ENCODE results near the gene TOX3. TPM values are rescaled to one million over a fixed set of nuclear protein-coding genes. Genes with fewer than 3 reads are reported as not detected.
A peak's percentile ranks its signal among the peaks of the same experiment; 100 is the strongest.

TOX3 gene
- polyA plus RNA-seq, 2 of the 4 experiments (the other 2 are of a cell fraction) = 0.10 to 2.2 TPM

DNA sequence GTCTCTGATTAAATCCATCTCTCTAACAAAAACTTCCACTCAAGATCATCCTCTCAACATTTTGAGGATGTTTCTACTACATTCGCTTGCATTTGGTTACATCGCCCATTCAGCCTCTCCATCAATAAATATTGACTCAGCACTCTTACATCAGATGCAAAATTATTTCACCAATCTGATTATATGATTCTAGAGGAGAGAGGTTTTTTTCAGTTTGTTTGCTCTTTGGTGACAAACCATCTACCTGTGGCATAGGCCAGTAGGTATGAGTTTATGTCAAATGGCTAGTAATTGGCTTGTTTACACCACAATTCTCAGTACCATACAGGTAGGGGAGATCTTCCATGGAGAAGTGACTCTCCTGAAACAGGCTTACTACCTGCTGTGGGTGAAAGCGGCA, 52.3 kb downstream of the TOX3 start:
- ChIA-PET CTCF (no interaction called here), POLR2A (no interaction called here)
- no peak for FAIRE-seq

DNA sequence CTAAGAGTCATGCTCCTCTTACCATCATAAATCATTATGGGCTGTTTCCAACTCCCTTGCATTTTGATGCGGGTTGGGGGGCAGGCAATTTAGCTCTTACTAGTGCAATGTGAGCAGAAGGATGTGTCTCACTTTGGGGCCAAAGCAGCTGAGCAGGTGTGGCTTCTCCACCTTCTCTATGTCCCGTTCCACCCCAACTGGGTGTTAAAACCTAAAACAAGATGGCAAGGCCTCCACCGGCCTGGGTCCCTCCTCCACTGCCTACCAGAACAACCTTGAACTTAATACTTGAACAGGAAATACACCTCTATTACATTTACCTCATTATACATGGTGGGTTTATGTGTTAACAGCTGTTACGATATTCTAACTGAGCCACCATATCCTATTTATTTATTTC, 52.8 kb downstream of the TOX3 start:
- TF ChIP-seq FOSB (CRISPR knock-in tag; IDR thresholded peaks at IDR 0.05) = no peak
- TF ChIP-seq EHF (CRISPR knock-in tag; IDR thresholded peaks at IDR 0.05) = no peak
- TF ChIP-seq, protein P1, sequence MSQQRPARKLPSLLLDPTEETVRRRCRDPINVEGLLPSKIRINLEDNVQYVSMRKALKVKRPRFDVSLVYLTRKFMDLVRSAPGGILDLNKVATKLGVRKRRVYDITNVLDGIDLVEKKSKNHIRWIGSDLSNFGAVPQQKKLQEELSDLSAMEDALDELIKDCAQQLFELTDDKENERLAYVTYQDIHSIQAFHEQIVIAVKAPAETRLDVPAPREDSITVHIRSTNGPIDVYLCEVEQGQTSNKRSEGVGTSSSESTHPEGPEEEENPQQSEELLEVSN (IDR thresholded peaks at IDR 0.05; ENCODE audit: borderline replicate concordance, low read depth) = no peak
- no peak for TF ChIP-seq CHD4 (IDR thresholded peaks at IDR 0.05; ENCODE audit: borderline replicate concordance)
- TF ChIP-seq TFCP2L1 (CRISPR knock-in tag; IDR thresholded peaks at IDR 0.05) = no peak
- TF ChIP-seq FOXS1 (CRISPR knock-in tag; IDR thresholded peaks at IDR 0.05) = no peak
- no peak for TF ChIP-seq SMC3 (IDR thresholded peaks at IDR 0.05)
- no peak for TF ChIP-seq HOXB5 (CRISPR knock-in tag; IDR thresholded peaks at IDR 0.05)
- no peak for TF ChIP-seq CBX2 (IDR thresholded peaks at IDR 0.05; ENCODE audit: borderline replicate concordance, low read depth)
- no peak for TF ChIP-seq NFE2L2 (conservative IDR thresholded peaks at IDR 0.05; ENCODE audit: low read length)
- TF ChIP-seq POLR2AphosphoS2 (conservative IDR thresholded peaks at IDR 0.05; ENCODE audit: low read length) = no peak
- TF ChIP-seq JUN (IDR thresholded peaks at IDR 0.05) = no peak
- no peak for TF ChIP-seq RNF2 (IDR thresholded peaks at IDR 0.05; ENCODE audit: borderline replicate concordance, low read depth)
- no peak for TF ChIP-seq ZNF302 (CRISPR knock-in tag; IDR thresholded peaks at IDR 0.05)
- Histone ChIP-seq H3K4me2 (no peak overlapping the region), H3K4me1 (no peaks in the 10 kb centered on the region), H3K4me3 (no peak overlapping the region), H3K27ac (no peak overlapping the region), H3K9me3 (no peaks in the 10 kb centered on the region)
- DNase-seq (ENCODE audit: low read depth in 1 of 2, low spot score in 1 of 2) (no peak), ATAC-seq (no peak), FAIRE-seq (no peak)
- ChIA-PET CTCF (no interaction called here), POLR2A (no interaction called here)
- 62% methylated on average over 4 of the region's 4 CpGs for WGBS (ENCODE audit: missing lambda C conversion rate)

More for the DNA sequence above, 52.3 kb downstream of the TOX3 start:
- DNase-seq (ENCODE audit: low read depth in 1 of 2, low spot score in 1 of 2) = no peak
- no peak for TF ChIP-seq ZSCAN20 (CRISPR knock-in tag; IDR thresholded peaks at IDR 0.05)
- TF ChIP-seq MAFK (IDR thresholded peaks at IDR 0.05; ENCODE audit: partially characterized antibody) = peak; percentile 2
- Histone ChIP-seq H3K4me1 (no peaks in the 10 kb centered on the region), H3K4me2 (no peak overlapping the region), H3K9me3 (no peaks in the 10 kb centered on the region), H3K4me3 (no peak overlapping the region), H3K27ac (no peak overlapping the region)
- ATAC-seq = no peak
- WGBS (ENCODE audit: missing lambda C conversion rate) = 89% methylated on average over 3 of the region's 3 CpGs

DNA sequence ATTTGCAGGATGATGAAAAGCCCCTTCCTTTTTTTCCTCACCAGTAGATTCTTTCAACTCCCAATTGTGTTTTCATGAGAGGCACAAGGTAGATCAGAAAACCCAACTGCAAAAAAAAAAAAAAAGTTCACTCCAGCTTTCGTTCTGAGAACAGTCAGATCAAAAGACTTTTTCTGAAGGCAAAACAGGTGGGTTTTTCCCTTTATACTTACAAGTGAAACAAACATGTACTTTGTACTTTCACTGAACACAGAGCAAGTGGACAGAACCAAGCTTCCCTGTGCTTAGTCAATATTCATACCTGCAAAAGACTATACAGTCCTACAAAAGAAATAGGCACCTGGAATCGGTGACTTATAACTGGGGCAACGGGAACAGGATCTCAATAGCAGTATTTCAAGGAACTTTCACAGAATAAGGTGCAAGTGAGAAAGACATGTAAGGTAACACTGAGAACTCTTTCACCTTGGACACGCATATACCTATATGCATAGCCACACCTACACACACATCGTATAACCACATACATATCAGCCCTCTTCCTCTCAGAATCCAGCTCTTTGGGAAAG, 54.1 kb downstream of the TOX3 start:
- ChIA-PET CTCF (interaction anchor here (0.7 kb wide), 1 partner anchor 22 kb away, joined by 3 read pairs; no protein-coding TSS in a partner anchor), POLR2A (no interaction called here)
- Histone ChIP-seq H3K9me3 (no peaks in the 10 kb centered on the region), H3K4me2 (no peak overlapping the region), H3K4me1 (no peaks in the 10 kb centered on the region), H3K4me3 (no peak overlapping the region), H3K27ac (no peak overlapping the region)
- WGBS (ENCODE audit: missing lambda C conversion rate) = 53% methylated on average over 5 of the region's 5 CpGs
- FAIRE-seq (peak; percentile 46), ATAC-seq (no peak), DNase-seq (ENCODE audit: low read depth in 1 of 2, low spot score in 1 of 2) (no peak)
- TF ChIP-seq GATA3 (IDR thresholded peaks at IDR 0.05; ENCODE audit: borderline replicate concordance) = no peak
- TF ChIP-seq, protein P2, sequence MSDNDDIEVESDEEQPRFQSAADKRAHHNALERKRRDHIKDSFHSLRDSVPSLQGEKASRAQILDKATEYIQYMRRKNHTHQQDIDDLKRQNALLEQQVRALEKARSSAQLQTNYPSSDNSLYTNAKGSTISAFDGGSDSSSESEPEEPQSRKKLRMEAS (IDR thresholded peaks at IDR 0.05) = no peak
- no peak for TF ChIP-seq SMC3 (IDR thresholded peaks at IDR 0.05)
- TF ChIP-seq ZSCAN20 (CRISPR knock-in tag; IDR thresholded peaks at IDR 0.05) = no peak
- no peak for TF ChIP-seq TFCP2L1 (CRISPR knock-in tag; IDR thresholded peaks at IDR 0.05)
- no peak for TF ChIP-seq FOSL2 (IDR thresholded peaks at IDR 0.05)
- TF ChIP-seq FOSL2 (CRISPR knock-in tag; IDR thresholded peaks at IDR 0.05) = no peak
- TF ChIP-seq CHD4 (IDR thresholded peaks at IDR 0.05; ENCODE audit: borderline replicate concordance) = no peak
- TF ChIP-seq CBX8 (IDR thresholded peaks at IDR 0.05) = no peak

DNA sequence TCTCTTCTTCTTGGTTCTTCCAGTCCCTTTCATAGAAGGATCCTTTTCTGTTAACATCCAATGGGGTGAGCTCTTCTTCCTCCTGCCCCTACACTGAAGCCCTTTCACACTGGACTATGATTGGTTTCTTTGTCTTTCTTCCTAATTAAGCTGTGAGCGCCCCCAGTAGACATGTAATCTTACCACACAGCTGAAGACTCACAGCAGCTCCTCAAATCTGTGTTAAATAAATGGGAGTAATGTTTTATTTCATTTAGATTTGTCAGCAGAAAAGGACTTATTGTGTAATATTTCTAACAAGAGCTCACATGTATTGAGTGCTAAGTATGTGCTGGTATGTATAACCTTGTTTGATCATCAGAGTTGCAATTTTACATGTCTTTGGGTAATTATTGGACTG, 55.7 kb downstream of the TOX3 start:
- no peak for TF ChIP-seq NR3C1 (IDR thresholded peaks at IDR 0.05)
- no peak for TF ChIP-seq HDAC2 (IDR thresholded peaks at IDR 0.05)
- TF ChIP-seq FOSB (CRISPR knock-in tag; IDR thresholded peaks at IDR 0.05) = no peak
- TF ChIP-seq, protein P3, sequence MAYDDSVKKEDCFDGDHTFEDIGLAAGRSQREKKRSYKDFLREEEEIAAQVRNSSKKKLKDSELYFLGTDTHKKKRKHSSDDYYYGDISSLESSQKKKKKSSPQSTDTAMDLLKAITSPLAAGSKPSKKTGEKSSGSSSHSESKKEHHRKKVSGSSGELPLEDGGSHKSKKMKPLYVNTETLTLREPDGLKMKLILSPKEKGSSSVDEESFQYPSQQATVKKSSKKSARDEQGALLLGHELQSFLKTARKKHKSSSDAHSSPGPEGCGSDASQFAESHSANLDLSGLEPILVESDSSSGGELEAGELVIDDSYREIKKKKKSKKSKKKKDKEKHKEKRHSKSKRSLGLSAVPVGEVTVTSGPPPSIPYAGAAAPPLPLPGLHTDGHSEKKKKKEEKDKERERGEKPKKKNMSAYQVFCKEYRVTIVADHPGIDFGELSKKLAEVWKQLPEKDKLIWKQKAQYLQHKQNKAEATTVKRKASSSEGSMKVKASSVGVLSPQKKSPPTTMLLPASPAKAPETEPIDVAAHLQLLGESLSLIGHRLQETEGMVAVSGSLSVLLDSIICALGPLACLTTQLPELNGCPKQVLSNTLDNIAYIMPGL (CRISPR knock-in tag; IDR thresholded peaks at IDR 0.05; ENCODE audit: borderline replicate concordance) = no peak
- ATAC-seq (no peak), FAIRE-seq (no peak), DNase-seq (ENCODE audit: low read depth in 1 of 2, low spot score in 1 of 2) (no peak)
- Histone ChIP-seq H3K4me3 (no peak overlapping the region), H3K4me2 (no peak overlapping the region), H3K9me3 (no peaks in the 10 kb centered on the region), H3K27ac (no peak overlapping the region), H3K4me1 (no peaks in the 10 kb centered on the region)
- 4% methylated on average over 1 of the region's 1 CpG for WGBS (ENCODE audit: missing lambda C conversion rate)
- POLR2A ChIA-PET = no interaction called here
- CTCF ChIA-PET = interaction anchor here (0.6 kb wide), 1 partner anchor 29 kb away, joined by 3 read pairs; no protein-coding TSS in a partner anchor
